ENCODE measurements around the gene POLR2J.

Gene POLR2J

DNA sequence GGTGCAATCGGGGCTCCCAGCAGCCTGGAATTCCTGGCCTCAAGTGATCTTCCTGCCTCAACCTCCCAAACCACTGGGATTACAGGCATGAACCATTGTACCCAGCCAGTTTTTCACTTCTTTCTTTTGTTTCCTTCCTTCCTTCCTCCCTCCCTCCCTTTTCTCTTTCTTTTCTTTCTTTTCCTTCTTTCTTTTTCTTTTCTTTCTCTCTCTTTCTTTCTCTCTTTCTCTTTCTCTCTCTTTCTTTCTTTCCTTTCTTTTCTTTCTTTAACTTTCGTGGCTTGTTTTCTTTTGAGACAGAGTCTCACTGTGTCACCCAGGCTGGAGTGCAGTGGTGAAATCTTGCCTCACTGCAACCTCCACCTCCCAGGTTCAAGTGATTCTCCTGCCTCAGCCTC lies 33.0 kb downstream of the POLR2J start:
- Mint-ChIP-seq H3K36me3 (ENCODE audit: low read depth) (peaks cover 49% of the 10 kb centered on the region), H3K4me1 (ENCODE audit: low read depth) (peaks cover 2% of the 10 kb centered on the region), H3K27me3 (no peaks in the 10 kb centered on the region), H3K4me3 (no peak overlapping the region), H3K27ac (peak overlapping the region; percentile 40), H3K9me3 (no peaks in the 10 kb centered on the region)
- no peak for DNase-seq

DNA sequence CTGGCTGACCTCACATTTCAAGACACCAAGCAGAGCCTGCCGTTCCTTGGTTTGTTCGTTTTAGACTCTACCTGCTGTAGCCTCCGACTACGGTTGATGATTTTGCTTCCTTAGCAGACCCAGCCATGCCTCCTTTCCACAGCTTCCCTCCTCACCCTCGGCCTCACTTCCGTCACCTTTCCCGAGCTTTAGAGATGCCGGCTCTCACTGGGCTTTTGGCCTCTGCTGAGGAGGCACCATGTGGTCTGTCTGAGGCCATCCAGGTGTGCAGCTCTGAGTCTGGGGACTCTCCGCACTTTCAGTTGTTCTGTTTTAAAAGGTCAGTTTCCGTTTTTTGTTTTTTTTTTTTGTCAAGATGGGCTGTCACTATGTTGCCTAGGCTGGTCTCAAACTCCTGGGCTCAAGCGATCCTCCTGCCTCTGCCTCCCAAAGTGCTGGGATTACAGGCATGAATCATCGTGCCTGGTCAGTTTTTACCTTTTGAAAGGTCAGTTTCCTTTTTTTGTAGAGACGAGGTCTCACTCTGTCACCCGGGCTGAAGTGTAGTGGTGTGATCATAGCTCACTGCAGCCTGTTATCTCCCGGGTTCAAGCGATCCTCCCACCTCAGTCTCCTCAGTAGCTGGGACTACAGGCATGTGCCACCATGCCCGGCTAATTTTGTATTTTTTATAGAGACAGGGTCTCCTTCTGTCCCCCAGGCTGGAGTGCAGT lies 33.6 kb downstream of the POLR2J start:
- Mint-ChIP-seq H3K4me1 (ENCODE audit: low read depth) (peaks cover 2% of the 10 kb centered on the region), H3K36me3 (ENCODE audit: low read depth) (peaks cover 51% of the 10 kb centered on the region), H3K4me3 (no peak overlapping the region), H3K9me3 (no peaks in the 10 kb centered on the region), H3K27me3 (no peaks in the 10 kb centered on the region), H3K27ac (peak overlapping the region; percentile 50)
- DNase-seq: no peak

DNA sequence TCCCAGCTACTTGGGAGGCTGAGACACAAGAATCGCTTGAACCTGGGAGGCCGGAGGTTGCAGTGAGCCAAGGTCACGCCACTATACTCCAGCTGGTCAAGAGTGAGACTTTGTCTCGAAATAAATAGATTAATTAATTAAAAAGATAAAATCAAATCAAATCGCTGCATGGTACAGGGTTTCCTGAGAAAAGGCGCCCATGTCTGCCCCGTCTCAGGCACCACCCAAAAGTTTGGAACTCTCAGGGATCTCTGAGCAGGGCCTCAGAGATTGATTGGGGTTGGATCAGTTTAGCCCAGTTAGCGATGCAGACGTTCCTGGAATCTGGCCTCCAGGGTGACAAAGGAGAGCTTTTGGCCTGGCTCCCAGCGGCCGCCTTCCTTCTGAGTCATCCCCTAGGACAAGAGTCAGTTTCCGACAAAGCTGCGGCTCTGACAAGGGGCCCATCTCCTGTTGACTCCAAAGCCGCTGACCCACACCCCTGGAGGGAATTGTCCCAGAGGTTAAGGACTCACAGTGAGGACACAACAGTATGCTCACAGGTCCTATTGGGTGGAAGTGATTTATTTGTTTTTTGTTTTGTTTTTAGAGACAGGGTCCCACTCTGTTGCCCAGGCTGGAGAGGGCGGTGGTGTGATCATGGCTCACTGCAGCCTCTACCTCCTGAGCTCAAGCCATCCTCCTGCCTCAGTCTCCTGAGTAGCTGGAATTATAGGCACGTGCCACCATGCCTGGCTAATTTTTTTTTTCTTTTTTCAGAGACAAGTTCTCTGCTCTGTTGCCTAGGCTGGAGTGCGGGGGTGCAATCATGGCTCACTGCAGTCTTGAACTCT lies 38.5 kb downstream of the POLR2J start:
- Mint-ChIP-seq H3K27ac (no peak overlapping the region), H3K27me3 (no peaks in the 10 kb centered on the region), H3K4me3 (no peak overlapping the region), H3K4me1 (ENCODE audit: low read depth) (peaks cover 8% of the 10 kb centered on the region), H3K36me3 (ENCODE audit: low read depth) (peaks cover 48% of the 10 kb centered on the region), H3K9me3 (no peaks in the 10 kb centered on the region)
- no peak for DNase-seq

DNA sequence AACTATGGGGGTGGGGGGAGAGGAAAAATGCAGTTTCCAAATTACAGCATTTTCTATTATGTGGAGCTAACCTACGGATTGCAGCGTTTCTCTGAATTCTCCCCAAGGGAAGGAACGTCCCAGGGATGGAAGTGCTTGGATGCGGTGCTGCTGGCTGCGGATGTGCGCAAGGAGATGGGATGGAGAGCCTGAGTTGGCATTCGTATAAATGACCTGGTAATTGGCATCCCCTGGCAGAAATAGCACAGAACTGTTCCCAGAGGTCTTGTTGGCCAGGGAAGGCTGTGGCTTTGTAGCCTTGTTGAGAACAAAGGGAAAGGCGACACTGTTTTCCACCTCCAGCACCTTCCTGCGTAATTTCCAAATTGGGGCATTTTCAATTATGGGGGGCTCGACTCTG lies 42.6 kb downstream of the POLR2J start:
- Mint-ChIP-seq H3K36me3 (ENCODE audit: low read depth) (peaks cover 36% of the 10 kb centered on the region), H3K27ac (no peak overlapping the region), H3K27me3 (no peaks in the 10 kb centered on the region), H3K4me1 (ENCODE audit: low read depth) (peaks cover 33% of the 10 kb centered on the region), H3K4me3 (no peak overlapping the region), H3K9me3 (no peaks in the 10 kb centered on the region)
- no peak for DNase-seq

DNA sequence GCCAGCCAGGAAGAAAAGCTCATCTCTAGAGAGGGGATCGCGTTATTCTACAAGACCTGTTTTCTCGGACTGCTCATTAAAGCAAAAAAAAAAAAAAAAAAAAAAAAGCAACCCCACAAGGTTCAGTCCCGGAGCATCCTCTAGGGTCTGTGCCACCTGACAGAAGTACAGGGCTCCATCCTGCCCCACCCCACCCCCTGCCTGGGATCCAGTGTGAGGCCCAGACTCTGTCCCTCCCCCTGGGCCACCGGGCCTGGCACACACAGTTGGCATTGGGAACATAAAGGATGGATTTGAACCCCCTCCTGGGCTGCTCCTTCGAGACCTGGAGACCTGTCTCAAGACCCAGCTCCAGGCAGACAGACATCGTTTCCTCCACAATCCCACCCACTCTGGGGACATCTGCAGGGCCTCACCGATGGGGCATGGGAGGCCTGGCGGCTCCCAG lies 44.7 kb downstream of the POLR2J start:
- DNase-seq: peak; percentile 48
- peaks cover 51% of the 10 kb centered on the region for H3K4me1 Mint-ChIP-seq (ENCODE audit: low read depth)

DNA sequence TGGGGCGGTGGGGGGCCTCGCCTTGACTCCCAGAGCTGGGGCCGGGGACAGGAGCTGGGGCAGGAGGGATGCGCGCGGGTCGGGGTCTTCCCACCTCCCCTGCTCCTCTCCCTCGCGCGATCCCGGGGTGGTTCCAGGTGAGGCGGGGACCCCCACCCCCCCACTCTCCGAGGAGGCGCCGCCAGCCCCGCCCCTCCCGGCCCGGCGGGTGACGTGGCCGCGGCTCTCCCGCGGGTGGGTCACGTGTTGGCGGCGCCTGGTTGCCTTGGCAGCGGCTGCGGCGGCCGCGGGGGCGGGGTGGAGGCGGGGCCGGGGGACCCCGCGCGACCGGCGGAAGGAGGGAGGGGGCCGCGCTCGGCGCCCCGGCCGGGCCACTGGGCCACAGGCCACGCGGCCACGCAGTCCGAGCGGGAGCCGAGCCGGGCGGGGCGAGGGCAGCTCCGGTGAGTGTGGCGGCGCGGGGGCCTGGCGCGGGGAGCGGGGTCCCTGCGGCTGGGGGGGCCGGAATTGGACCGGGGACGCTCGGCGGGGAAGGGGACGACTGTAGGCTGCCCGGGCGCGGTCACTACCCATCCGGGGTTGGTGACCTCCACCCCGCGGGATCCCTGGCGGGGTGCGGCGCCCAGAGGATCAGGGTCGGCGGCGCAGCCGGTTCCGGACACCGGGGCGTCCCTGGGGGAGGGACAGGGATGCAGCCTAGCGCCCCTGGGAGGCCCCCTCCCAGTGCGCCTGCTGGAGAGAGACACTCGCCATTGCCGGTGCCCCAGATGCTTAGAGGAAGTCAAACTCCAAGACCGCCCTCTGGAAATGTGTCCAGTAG lies 45.3 kb downstream of the POLR2J start, which contains the start of gene ORAI2:
Gene ORAI2 (plus strand): TSS at position 357 of the 820 bp plus-strand sequence. CDS start 5,382 bp downstream, outside the sequence.
- H3K27me3 Mint-ChIP-seq: no peaks in the 10 kb centered on the region
- peak within 1 kb of the TSS; percentile 93 for H3K27ac Mint-ChIP-seq
- H3K4me3 Mint-ChIP-seq: peak within 1 kb of the TSS; percentile 87
- peaks cover 52% of the 10 kb centered on the region for H3K4me1 Mint-ChIP-seq (ENCODE audit: low read depth)
- DNase-seq: peak; percentile 91
- H3K9me3 Mint-ChIP-seq: no peaks in the 10 kb centered on the region
- H3K36me3 Mint-ChIP-seq (ENCODE audit: low read depth): peaks cover 30% of the 10 kb centered on the region

More for the DNA sequence above, 44.7 kb downstream of the POLR2J start:
- Mint-ChIP-seq H3K27ac (peak overlapping the region; percentile 84), H3K27me3 (no peaks in the 10 kb centered on the region), H3K4me3 (peak overlapping the region; percentile 87), H3K9me3 (no peaks in the 10 kb centered on the region), H3K36me3 (ENCODE audit: low read depth) (peaks cover 35% of the 10 kb centered on the region)

DNA sequence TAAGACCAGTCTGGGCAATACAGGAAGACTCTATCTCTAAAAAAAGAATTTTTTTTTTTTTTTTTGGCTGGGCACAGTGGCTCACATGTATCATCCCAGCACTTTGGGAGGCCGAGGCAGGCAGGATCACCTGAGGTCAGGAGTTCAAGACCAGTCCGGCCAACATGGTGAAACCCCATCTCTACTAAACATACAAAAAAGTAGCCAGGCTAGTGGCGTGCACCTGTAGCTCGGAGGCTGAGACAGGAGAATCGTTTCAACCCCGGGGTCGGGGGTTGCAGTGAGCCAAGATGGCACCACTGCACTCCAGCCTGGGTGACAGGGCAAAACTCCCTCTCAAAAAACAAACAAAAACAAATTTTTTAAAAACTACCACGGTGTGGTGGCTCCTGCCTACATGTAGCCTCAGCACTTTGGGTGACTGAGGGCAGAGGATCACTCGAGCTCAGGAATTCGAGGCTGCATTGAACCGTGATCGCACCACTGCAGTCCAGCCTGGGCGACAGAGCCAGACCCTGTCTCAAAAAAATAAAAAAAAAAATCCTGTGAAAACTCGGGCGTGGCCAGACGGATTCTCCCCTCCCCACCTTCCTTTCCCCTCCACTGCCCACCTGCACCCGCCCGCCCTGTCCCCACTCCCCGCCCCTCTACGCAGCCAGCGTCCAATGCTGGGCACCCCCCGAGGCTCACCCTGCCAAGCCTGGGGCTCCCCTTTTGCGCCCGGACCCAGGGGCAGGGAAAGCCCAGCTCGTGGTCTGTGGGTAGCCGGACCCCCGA lies 46.1 kb downstream of the POLR2J start:
- no peaks in the 10 kb centered on the region for H3K27me3 Mint-ChIP-seq
- peaks cover 33% of the 10 kb centered on the region for H3K36me3 Mint-ChIP-seq (ENCODE audit: low read depth)
- DNase-seq: peak; percentile 42
- peak overlapping the region; percentile 93 for H3K27ac Mint-ChIP-seq
- H3K9me3 Mint-ChIP-seq: no peaks in the 10 kb centered on the region
- peak overlapping the region; percentile 73 for H3K4me3 Mint-ChIP-seq
- peaks cover 59% of the 10 kb centered on the region for H3K4me1 Mint-ChIP-seq (ENCODE audit: low read depth)

DNA sequence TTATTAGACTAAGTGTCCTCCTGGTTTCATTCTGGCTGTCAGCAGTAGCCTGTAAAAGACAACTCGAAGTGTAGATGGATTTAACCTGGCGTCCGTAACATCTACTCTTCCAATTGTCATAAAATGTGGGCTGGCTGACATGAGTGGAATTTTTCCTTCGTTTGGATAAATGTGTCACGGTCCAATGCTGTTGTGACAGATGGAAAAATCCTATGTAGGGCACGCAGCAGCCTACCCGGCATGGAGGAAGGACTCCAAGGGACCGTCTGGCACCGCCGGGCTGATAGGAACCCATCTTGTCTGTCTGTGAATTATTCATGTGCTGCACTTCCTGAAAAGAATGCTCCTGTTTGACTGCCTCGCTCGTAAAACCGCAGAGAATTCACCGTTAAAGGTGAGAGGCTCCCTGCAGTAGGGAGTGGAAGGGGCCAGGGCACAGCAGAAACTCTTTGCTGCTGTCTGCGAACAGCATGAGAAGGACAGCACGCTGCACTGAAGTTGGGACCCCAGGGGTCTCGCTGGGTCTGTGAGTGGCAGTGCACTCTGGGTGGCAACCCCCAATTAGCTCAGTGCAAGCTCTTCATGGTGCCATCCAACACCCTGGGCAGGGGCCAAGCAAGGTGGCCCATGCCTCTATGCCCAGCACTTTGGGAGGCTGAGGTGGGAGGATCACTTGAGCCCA lies 47.0 kb downstream of the POLR2J start:
- peak overlapping the region; percentile 93 for H3K27ac Mint-ChIP-seq
- no peaks in the 10 kb centered on the region for H3K27me3 Mint-ChIP-seq
- DNase-seq: peak; percentile 70

DNA sequence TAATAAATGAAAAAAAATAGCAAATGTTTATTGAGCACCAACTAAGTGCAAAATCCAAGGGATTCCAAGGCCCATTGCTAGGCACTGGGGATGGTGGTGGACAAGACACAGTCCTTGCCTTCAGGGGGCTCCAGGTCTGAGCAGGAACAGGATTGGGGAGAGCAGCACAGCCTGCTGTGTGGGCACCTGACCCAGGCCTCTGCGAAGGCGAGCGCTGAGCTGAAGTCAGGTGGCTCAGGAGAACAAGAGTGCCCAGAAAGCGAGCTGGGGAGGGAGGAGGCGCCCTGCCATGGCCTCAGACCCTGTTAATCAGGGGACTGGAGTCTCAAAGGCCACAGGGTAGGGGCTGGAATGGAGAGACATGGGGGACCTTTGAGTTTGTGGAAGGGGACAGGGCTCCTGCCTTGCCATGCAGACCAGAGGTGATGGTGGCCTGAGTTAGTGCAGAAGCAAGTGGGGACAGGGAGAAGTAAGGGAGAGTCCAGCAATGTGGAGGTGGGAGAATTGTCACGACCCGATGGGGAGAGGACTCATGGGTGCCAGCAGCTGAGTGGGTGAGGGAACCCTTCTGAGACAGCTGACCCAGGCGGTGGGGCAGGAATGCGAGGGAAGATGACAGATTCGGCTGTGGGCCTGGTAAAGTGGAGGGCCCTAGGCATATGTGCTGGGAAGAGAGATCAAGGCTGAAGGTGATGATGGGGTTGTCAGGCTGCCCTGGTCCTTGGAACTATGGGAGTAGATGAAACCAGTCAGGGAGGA lies 49.4 kb downstream of the POLR2J start:
- no peaks in the 10 kb centered on the region for H3K27me3 Mint-ChIP-seq
- no peak overlapping the region for H3K4me3 Mint-ChIP-seq
- DNase-seq: no peak
- peaks cover 79% of the 10 kb centered on the region for H3K4me1 Mint-ChIP-seq (ENCODE audit: low read depth)
- peaks cover 47% of the 10 kb centered on the region for H3K36me3 Mint-ChIP-seq (ENCODE audit: low read depth)
- peak overlapping the region; percentile 85 for H3K27ac Mint-ChIP-seq
- H3K9me3 Mint-ChIP-seq: no peaks in the 10 kb centered on the region

More for the DNA sequence above, 47.0 kb downstream of the POLR2J start:
- peaks cover 66% of the 10 kb centered on the region for H3K4me1 Mint-ChIP-seq (ENCODE audit: low read depth)
- H3K36me3 Mint-ChIP-seq (ENCODE audit: low read depth): peaks cover 37% of the 10 kb centered on the region
- H3K9me3 Mint-ChIP-seq: no peaks in the 10 kb centered on the region
- peak overlapping the region; percentile 73 for H3K4me3 Mint-ChIP-seq

DNA sequence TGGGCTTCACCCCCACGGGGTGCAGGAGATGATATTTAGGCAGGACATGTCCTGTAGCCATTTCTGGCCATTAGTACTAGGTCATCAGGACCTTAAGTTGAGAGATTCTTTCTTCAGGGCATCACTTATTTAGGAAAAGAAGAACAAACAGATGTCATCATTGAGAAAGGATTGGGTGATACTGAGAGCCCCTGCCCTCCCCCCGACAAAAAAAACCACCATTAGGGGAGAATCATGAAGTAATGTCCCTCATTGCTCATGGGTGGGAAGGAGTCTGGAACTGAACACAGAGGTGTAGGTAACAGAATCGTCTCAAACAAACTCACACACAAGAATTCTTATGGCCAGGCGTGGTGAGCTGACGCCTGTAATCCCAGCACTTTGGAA lies 51.7 kb downstream of the POLR2J start:
- Mint-ChIP-seq H3K36me3 (ENCODE audit: low read depth) (peaks cover 59% of the 10 kb centered on the region), H3K27ac (peak overlapping the region; percentile 98), H3K9me3 (no peaks in the 10 kb centered on the region), H3K4me1 (ENCODE audit: low read depth) (peaks cover 74% of the 10 kb centered on the region), H3K27me3 (no peaks in the 10 kb centered on the region), H3K4me3 (peak overlapping the region; percentile 77)
- DNase-seq: no peak

DNA sequence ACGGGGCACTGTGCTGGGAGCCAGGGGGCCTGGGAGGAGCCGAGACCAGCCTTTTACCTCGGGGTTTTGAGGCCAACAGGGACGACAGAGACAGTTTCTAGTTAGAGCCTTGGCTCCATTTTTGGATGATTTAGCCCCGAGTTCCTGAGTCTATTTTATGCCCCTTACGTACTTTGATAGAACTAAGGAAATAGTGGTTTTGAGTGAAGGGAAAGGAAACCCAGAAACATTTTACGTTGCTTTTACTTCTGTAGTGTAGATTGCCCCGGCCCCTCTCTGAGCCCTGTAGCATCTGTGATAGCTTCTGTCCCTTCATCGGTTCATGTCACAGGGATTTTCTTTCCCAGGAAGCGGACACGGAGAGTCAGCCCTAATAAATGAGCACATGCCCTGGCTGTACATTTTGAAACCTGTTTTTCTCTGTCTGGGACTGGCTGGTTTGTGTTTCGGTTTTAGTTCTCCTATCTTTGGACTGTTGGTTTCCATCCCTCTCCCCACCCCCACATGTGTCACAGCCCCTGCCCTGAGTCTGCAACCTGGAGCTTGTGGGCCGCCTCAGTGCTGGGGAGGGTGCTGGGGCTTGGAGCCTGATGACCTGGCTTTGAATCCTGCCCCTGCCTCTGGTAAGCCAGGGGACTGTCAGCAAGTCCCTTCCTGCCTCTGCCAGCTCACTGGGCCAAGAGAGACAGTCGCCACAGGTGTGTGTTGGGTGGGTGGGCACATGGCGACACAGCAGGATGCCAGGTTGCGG lies 52.3 kb downstream of the POLR2J start:
- H3K27ac Mint-ChIP-seq: peak overlapping the region; percentile 98
- peaks cover 63% of the 10 kb centered on the region for H3K36me3 Mint-ChIP-seq (ENCODE audit: low read depth)
- H3K4me1 Mint-ChIP-seq (ENCODE audit: low read depth): peaks cover 72% of the 10 kb centered on the region
- peak; percentile 80 for DNase-seq
- H3K9me3 Mint-ChIP-seq: no peaks in the 10 kb centered on the region
- H3K4me3 Mint-ChIP-seq: peak overlapping the region; percentile 77
- H3K27me3 Mint-ChIP-seq: no peaks in the 10 kb centered on the region

DNA sequence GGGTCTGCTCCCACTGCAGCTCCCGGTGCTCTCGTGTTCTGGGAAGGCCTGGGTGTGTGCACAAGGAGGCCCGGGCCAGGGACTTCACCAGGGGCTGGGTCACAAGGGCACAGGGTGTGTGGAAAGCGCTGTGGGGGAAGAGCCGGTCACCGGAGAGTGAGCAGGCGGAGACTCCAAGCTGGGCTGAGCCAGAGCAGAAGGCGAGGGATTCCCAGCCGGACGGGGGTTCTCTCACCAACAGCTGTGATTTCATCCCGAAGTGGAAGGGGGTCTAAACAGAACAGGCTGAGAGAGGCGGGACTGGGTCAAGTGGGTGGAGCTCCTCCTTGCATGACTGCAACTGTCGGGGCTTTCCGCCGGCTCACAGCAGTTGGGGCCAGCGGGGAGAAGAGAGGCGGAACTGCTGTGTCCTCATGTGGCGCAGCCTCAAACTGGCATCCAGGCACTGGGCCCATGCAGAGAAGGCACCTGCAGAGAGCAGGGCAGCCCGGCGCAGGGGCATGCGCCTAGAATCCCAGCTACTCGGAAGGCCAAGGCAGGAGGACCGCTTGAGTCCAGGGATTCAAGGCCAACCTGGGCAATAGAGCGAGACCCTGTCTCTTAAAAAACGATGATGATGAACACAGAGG lies 53.0 kb downstream of the POLR2J start:
- Mint-ChIP-seq H3K36me3 (ENCODE audit: low read depth) (peaks cover 69% of the 10 kb centered on the region), H3K27me3 (no peaks in the 10 kb centered on the region), H3K4me3 (peak overlapping the region; percentile 77), H3K27ac (peak overlapping the region; percentile 98), H3K9me3 (no peaks in the 10 kb centered on the region), H3K4me1 (ENCODE audit: low read depth) (peaks cover 70% of the 10 kb centered on the region)
- peak; percentile 88 for DNase-seq

Measured in activated T-cell treated with anti-CD3 and anti-CD28 coated beads, Interleukin-2, amount 50 U/mL, for 24 hours (primary cell).